ENCODE data around the gene MOB3A. TPM values are rescaled to one million over a fixed set of nuclear protein-coding genes. Genes with fewer than 3 reads are reported as not detected.

MOB3A gene
- total RNA-seq, 4 donors from 2014 or later, result 18.7 to 74.2 (median 46.1) TPM

- intact Hi-C loops (cut with DNase I; ENCODE audit: low total_unique reads), result no loop called here
- in situ Hi-C loops (cut with MboI; ENCODE audit: low pct_ligation_motif_present in 1 of 4, low pct_unique_long_range_greater_than_20kb in 1 of 4, low sequenced_read_pairs in 3 of 4), result no loop called here
- Histone ChIP-seq H3K4me1 (no peaks in the 10 kb centered on the region), H3K27me3 (no peaks in the 10 kb centered on the region), H3K9me3 (no peaks in the 10 kb centered on the region), H3K36me3 (peaks cover 0 to 87% (median 42%) of the 10 kb centered on the region in 4 donors), H3K27ac (no peak overlapping the region), H3K4me3 (no peak overlapping the region)
- no peak for DNase-seq
- WGBS, 2 donors (ENCODE audit: low coverage in 1 of 2), result 89% methylated on average over 20 of the region's 23 CpGs; no CpG with 5 or more reads in 1 of the 2 donors
- TF ChIP-seq EP300 (IDR thresholded peaks at IDR 0.05; ENCODE audit: low read depth) (no peak), CTCF (IDR thresholded peaks at IDR 0.05) (no peak), POLR2A (IDR thresholded peaks at IDR 0.05) (no peak), POLR2AphosphoS5 (IDR thresholded peaks at IDR 0.05) (no peak)
Observed at GRCh38 chr19:2112516-2113320, 16.6 kb upstream of the MOB3A start.

GRCh38 chr19:2111886-2112285 lies 15.8 kb upstream of the MOB3A start:
- Histone ChIP-seq H3K4me3 (no peak overlapping the region), H3K36me3 (peaks cover 0 to 84% (median 38%) of the 10 kb centered on the region in 4 donors), H3K4me1 (no peaks in the 10 kb centered on the region), H3K9me3 (no peaks in the 10 kb centered on the region), H3K27ac (no peak overlapping the region), H3K27me3 (no peaks in the 10 kb centered on the region)
- TF ChIP-seq POLR2A (IDR thresholded peaks at IDR 0.05) (no peak), CTCF (IDR thresholded peaks at IDR 0.05) (no peak), EP300 (IDR thresholded peaks at IDR 0.05; ENCODE audit: low read depth) (no peak), POLR2AphosphoS5 (IDR thresholded peaks at IDR 0.05) (no peak)
- WGBS, 2 donors (ENCODE audit: low coverage in 1 of 2), result 90% methylated on average over 18 of the region's 20 CpGs; no CpG with 5 or more reads in 1 of the 2 donors
- intact Hi-C loops (cut with DNase I; ENCODE audit: low total_unique reads) (no loop called here), in situ Hi-C loops (cut with MboI; ENCODE audit: low pct_ligation_motif_present in 1 of 4, low pct_unique_long_range_greater_than_20kb in 1 of 4, low sequenced_read_pairs in 3 of 4) (no loop called here)
- DNase-seq, result no peak

GRCh38 chr19:2111425-2111824 lies 15.3 kb upstream of the MOB3A start:
- peaks cover 0 to 84% (median 37%) of the 10 kb centered on the region in 4 donors for H3K36me3 ChIP-seq
- WGBS, 2 donors (ENCODE audit: low coverage in 1 of 2), result 93 to 95% methylated on average over 7 to 21 of the region's 22 CpGs
- TF ChIP-seq EP300 (IDR thresholded peaks at IDR 0.05; ENCODE audit: low read depth), result no peak
- no peak for TF ChIP-seq CTCF (IDR thresholded peaks at IDR 0.05)
- no peak for TF ChIP-seq POLR2AphosphoS5 (IDR thresholded peaks at IDR 0.05)
- TF ChIP-seq POLR2A (IDR thresholded peaks at IDR 0.05), result no peak

GRCh38 chr19:2110822-2111221 lies 14.7 kb upstream of the MOB3A start:
- H3K4me3 ChIP-seq, result no peak overlapping the region
- intact Hi-C loops (cut with DNase I; ENCODE audit: low total_unique reads), result no loop called here
- no peak overlapping the region for H3K27ac ChIP-seq
- TF ChIP-seq POLR2AphosphoS5 (IDR thresholded peaks at IDR 0.05), result no peak
- TF ChIP-seq CTCF (IDR thresholded peaks at IDR 0.05), result no peak
- 96% methylated on average over 7 of the region's 13 CpGs; no CpG with 5 or more reads in 1 of the 2 donors for WGBS, 2 donors (ENCODE audit: low coverage in 1 of 2)
- no peak for DNase-seq
- in situ Hi-C loops (cut with MboI; ENCODE audit: low pct_ligation_motif_present in 1 of 4, low pct_unique_long_range_greater_than_20kb in 1 of 4, low sequenced_read_pairs in 3 of 4), result no loop called here
- H3K27me3 ChIP-seq, result no peaks in the 10 kb centered on the region
- H3K9me3 ChIP-seq, result no peaks in the 10 kb centered on the region
- H3K4me1 ChIP-seq, result no peaks in the 10 kb centered on the region
- H3K36me3 ChIP-seq, result peaks cover 0 to 84% (median 37%) of the 10 kb centered on the region in 4 donors

More at GRCh38 chr19:2111425-2111824, 15.3 kb upstream of the MOB3A start:
- DNase-seq, result no peak
- Histone ChIP-seq H3K27me3 (no peaks in the 10 kb centered on the region), H3K4me3 (no peak overlapping the region), H3K4me1 (no peaks in the 10 kb centered on the region), H3K9me3 (no peaks in the 10 kb centered on the region), H3K27ac (no peak overlapping the region)
- intact Hi-C loops (cut with DNase I; ENCODE audit: low total_unique reads), result no loop called here
- in situ Hi-C loops (cut with MboI; ENCODE audit: low pct_ligation_motif_present in 1 of 4, low pct_unique_long_range_greater_than_20kb in 1 of 4, low sequenced_read_pairs in 3 of 4), result no loop called here

All from transverse colon (tissue), 4 donors.